ENCODE measurements around the gene RHOB. TPM values are rescaled to one million over a fixed set of nuclear protein-coding genes. Genes with fewer than 3 reads are reported as not detected.

Gene RHOB
- 994 and 1,091 TPM in 2 replicates for total RNA-seq

DNA sequence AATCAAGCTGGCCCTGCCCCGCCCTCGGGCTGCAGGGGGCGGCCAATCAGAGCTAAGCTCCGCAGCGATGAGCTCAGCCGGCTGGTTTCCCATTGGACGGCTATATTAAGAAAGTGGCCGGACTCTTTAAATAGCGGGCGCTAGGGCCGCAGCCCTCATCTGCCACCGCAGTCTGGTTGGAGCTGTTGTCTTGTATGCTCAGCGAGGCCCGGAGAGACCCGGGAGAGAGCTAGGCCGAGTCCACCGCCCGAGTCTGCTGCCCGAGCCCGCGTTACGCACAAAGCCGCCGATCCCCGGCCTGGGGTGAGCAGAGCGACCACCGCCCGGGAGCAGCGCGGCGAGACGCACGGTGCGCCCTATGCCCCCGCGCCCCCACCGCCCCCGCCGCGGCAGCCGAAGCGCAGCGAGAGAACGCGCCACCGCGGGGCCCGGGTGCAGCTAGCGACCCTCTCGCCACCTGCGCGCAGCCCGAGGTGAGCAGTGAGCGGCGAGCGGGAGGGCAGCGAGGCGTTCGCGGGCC, at the start of gene RHOB:
TSS of gene RHOB (plus strand) at position 158 of the 520 bp plus-strand sequence. CDS start 392 bp downstream, outside the sequence.

Small RNA genes lying within 50 kb of the gene (small RNA-seq; reads per million reads assigned to genes)
- gene RF00019 (not detected), gene RNA5SP86 (not detected)

Other genes starting within 250 kb of the RHOB start
- 3.9 and 5.9 TPM in 2 replicates for gene SDC1, start 221.9 kb upstream of the RHOB start, total RNA-seq
- gene PUM2, start 96.2 kb upstream of the RHOB start, total RNA-seq: 55.9 and 59.5 TPM in 2 replicates
- gene HS1BP3, start 204.0 kb downstream of the RHOB start, total RNA-seq: 28.5 and 42.5 TPM in 2 replicates
- 2.5 and 11.8 TPM in 2 replicates for gene GDF7, start 220.1 kb downstream of the RHOB start, total RNA-seq